ENCODE data around the gene ETV6. TPM values are rescaled to one million over a fixed set of nuclear protein-coding genes. Genes with fewer than 3 reads are reported as not detected.

Gene ETV6
- total RNA-seq, 1 experiment from 2014 or later = 1.9 TPM

GRCh38 chr12:11642785-11643184, 6.7 kb upstream of the ETV6 start:
- no peak for DNase-seq (ENCODE audit: low spot score)

GRCh38 chr12:11645391-11645790, 4.1 kb upstream of the ETV6 start:
- no peak for DNase-seq (ENCODE audit: low spot score)

GRCh38 chr12:11648514-11649412, 711 bp upstream of the ETV6 start:
- DNase-seq (ENCODE audit: low spot score) = peak; percentile 62

GRCh38 chr12:11650286-11651281, 1.1 kb downstream of the ETV6 start:
- DNase-seq (ENCODE audit: low spot score) = no peak

GRCh38 chr12:11651381-11651780, 1.9 kb downstream of the ETV6 start:
- no peak for DNase-seq (ENCODE audit: low spot score)

GRCh38 chr12:11651785-11652184, 2.3 kb downstream of the ETV6 start:
- no peak for DNase-seq (ENCODE audit: low spot score)

- peak; percentile 25 for DNase-seq (ENCODE audit: low spot score)
These were observed 3.0 kb downstream of the ETV6 start for GRCh38 chr12:11652351-11653040.

- DNase-seq (ENCODE audit: low spot score) = no peak
These were observed 3.8 kb downstream of the ETV6 start for GRCh38 chr12:11653215-11653753.

- DNase-seq (ENCODE audit: low spot score) = no peak
These were observed 4.9 kb downstream of the ETV6 start for GRCh38 chr12:11654338-11654737.

GRCh38 chr12:11654802-11655201, 5.3 kb downstream of the ETV6 start:
- DNase-seq (ENCODE audit: low spot score) = no peak

- DNase-seq (ENCODE audit: low spot score) = no peak
These were observed 6.4 kb downstream of the ETV6 start for GRCh38 chr12:11655842-11656241.

GRCh38 chr12:11656550-11656949, 7.1 kb downstream of the ETV6 start:
- DNase-seq (ENCODE audit: low spot score) = no peak

GRCh38 chr12:11657511-11657910, 8.0 kb downstream of the ETV6 start:
- no peak for DNase-seq (ENCODE audit: low spot score)

GRCh38 chr12:11658791-11659190, 9.3 kb downstream of the ETV6 start:
- DNase-seq (ENCODE audit: low spot score) = peak; percentile 54

- DNase-seq (ENCODE audit: low spot score) = no peak
These were observed 11.2 kb downstream of the ETV6 start for GRCh38 chr12:11660624-11661023.

GRCh38 chr12:11661491-11662089, 12.1 kb downstream of the ETV6 start:
- no peak for DNase-seq (ENCODE audit: low spot score)

GRCh38 chr12:11662369-11662768, 12.9 kb downstream of the ETV6 start:
- DNase-seq (ENCODE audit: low spot score) = no peak

- no peak for DNase-seq (ENCODE audit: low spot score)
These were observed 13.7 kb downstream of the ETV6 start for GRCh38 chr12:11663130-11663529.

- no peak for DNase-seq (ENCODE audit: low spot score)
These were observed 14.6 kb downstream of the ETV6 start for GRCh38 chr12:11664101-11664500.

- no peak for DNase-seq (ENCODE audit: low spot score)
These were observed 16.9 kb downstream of the ETV6 start for GRCh38 chr12:11666131-11667050.

Data from A172 (cell line).